Cerebellar nuclear complex (tissue), 1 donor: ENCODE data around the gene MAGI2.
"Not testable (repeated sequence)": the region's sequence is repeated elsewhere in the genome, so short reads cannot be mapped to it uniquely, and the experiment has no call there.

Experiments
- DNase-seq, 2 experiments: peaks; one replicate each; lab custom pipeline; 2025; lab: John Stamatoyannopoulos, UW

Gene MAGI2

DNA sequence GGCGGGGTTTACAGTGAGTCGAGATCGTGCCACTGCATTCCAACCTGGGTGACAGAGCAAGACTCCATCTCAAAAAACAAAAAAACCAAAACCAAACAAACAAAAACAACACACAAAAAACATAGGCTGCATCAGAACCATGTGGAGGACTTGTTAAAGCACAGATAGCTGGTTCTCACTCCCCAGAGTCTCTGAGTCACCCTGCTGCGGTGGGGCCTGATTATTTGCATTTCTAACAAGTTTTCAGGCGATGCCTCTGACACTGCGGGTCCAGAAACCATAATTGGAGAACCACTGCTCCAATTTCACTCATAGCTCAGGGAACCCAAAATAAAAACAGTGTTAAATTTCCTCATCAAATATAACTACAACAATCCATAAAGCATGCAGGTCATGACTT is 816.7 kb downstream of the MAGI2 start:
- no peak for DNase-seq

DNA sequence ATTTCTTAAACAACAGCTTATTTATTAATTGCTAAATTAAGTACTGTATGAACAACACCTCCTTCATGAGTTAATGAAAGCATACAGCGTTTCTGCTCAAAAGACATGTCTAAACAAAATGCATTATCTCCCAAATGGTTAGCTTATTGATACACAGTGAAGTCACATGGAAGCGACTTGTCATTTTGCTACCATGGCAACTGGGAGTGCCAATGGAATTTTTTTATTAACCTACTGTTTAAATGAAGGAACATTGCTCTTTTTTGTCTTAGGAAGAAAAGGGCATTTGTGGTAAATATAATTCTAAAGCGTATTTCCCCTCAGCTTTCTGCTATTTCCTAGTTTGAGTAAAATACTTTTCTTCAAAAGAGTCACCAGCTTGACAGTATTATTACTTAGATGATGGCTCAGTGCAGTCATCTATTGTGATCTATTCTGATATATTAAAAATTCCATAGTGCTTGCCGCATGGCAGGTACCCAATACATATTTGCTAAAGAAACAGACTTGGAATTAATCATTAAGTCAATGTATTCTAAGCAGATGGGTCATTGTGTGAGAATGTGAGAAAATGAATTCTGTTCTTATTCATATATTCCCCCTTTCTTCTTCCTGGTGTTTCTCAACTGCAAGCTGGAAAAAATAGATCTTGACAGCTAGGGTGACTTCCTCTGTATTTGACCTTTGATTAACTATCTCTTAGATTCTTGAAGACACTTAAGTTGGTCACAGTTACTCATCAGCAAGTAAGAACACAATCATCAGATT is 818.3 kb downstream of the MAGI2 start:
- no peak for DNase-seq

DNA sequence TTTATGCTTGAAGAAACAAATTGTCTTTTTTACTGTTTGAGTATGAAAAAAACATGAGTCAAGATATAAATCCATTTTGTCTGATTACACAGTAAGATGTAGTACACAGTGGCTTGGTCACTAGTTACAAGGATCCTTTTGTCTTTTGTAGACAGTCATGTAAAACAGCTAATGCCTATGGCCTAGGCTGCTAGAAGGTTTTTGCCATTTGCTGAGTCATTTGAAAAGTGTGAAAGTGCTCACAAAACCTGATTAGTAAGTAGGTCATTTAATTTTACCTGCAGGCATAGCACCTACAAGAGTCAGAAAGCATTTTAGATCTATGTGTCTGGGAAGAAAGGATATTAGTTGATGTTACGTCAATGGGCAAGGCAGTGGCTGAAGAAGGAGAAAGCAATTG is 819.4 kb downstream of the MAGI2 start:
- no peak for DNase-seq

DNA sequence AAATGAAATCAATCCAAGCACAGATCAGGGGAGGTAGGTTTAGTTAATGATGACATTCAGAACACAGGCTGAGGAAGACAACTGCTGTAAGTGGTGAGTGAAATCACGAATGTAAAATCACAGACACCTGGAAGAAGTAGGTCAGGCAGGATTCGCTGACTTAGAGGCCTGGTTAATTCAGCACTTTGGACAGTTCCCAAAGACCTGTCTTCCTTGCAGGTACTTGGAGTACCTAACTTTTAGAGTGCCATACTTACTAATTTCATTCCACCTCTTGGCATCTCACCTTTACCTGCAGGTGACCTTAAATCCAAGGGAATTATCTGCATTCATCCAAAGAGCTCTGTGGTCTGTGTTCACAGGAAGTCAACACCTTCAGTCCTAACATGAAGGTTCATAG is 832.5 kb downstream of the MAGI2 start:
- no peak for DNase-seq

DNA sequence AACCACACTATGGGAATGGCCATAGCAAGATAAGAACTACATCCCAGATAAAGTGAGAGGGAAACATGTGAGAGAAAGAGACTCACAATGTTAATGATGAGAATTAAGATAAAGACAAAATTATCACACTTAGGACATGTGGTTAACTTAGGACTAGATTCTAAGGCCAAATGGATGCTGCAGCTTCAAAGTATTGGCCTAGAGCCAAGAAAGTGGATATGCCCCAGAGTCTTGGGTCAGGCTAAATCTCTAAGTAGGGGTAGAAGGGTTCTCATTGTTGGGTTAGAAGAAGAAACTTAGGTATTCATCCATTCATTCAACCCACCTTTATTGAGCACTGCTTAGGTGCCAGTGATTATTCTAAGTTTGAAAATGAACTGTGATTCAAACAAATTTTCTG is 836.9 kb downstream of the MAGI2 start:
- no peak for DNase-seq

DNA sequence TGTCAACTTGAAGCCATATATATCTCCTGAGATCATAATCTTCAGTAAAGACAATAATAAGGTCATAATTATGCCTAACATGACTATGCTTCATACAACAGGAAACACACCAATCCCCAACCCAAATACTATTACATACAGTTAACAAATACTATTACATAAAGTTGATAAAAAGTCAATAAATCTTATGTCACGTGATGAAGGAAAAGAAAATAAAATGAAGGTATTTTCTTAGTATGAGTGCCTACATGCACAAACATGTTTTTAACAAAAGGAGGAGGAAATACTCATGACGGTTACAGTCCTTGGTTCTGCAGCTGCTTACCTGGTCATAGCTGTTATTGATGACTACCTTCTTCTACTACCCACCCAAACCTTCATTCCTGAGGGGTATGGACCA is 844.2 kb downstream of the MAGI2 start:
- no peak for DNase-seq

DNA sequence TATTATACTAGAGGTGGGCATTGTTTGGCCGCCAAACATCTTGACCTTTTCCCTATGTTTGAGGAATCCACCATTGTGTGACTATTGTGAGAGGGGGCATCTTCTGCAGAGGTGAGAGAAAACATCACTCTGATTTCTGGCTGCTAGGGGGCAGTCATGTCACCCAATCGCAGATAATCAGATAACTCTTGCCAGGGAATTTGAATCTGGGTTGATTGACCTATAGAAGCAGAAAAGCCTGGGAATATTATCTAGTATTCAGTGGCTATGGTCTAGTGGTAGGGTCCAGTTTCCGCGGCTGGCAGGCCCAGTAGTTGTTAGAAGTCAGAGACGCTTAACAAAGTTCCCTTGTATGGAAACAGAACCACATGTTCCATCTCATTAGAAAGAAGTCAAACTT is 846.4 kb downstream of the MAGI2 start:
- no peak for DNase-seq

DNA sequence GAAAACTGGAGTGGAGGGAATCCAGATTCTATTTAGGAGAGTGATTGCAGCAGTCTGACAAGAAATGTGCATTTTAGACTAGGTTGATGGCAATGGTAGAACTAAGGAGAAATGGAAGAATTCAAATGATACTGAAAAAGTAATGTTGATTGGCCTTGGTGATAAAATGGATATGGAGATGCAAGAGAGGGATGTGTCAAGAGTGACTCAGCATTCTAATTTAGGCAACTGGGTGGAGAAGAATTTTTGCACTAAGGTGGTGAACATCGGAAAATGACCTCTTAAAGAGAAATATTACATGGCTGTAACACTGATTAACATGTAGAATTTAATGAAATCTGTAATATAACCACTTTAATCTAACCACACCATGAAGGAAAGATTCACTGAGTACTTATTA is 848.3 kb downstream of the MAGI2 start:
- no peak for DNase-seq

DNA sequence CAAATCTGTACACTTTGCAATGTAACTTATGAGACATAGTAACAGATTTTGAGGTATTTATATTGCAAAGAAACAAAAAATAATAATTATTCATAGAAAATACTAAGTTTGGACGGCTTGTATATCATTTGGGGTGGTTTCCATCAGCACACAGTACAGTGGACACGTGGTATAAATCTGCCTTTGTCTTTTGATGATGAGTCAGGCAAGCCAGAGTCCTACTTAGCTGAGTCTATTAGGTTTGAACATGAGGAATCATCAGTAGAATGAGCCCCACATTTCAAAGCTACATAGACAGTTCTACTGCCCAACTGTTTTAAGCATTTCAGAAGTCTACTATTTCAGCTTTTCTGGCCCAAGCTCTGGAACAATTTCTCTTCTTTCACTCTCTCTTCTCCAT is 851.7 kb downstream of the MAGI2 start:
- no peak for DNase-seq

DNA sequence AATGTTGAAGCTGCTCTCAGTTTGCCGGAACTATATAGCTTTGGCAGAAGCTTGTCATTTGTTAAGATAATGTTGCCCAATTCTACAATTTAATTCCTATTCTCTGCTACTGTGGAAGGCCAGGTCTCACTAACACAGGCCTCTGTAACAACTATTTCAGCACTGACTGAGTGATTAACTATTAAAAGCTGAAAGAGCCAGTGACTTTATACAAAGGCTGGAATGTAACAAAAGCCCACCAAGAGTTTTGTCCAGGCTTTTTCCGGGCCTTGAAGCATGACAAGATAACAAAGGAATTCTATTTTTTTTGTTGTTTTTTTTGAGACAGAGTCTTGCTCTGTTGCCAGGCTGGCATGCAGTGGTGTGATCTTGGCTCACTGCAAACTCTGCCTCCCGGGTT is 859.3 kb downstream of the MAGI2 start:
- DNase-seq: no peak

DNA sequence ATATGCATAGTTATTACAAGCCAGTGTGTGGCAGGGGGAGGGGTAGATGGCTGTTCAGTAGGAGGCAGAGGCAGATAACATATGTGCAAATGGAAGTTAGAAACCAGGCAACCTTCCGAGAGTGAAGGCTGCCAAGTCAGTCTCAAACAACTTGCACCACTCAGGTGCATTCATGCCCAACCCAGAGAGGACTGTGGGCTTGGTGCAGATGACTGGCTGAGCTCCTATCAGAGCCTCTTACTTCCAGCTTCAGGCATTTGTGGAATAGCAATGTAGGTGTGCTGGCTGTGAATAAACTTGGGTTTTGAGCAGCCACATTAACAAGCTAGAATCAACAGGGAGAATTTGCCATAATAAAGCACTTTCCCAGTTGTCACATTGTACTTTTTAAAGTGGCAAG is 865.1 kb downstream of the MAGI2 start:
- no peak for DNase-seq

DNA sequence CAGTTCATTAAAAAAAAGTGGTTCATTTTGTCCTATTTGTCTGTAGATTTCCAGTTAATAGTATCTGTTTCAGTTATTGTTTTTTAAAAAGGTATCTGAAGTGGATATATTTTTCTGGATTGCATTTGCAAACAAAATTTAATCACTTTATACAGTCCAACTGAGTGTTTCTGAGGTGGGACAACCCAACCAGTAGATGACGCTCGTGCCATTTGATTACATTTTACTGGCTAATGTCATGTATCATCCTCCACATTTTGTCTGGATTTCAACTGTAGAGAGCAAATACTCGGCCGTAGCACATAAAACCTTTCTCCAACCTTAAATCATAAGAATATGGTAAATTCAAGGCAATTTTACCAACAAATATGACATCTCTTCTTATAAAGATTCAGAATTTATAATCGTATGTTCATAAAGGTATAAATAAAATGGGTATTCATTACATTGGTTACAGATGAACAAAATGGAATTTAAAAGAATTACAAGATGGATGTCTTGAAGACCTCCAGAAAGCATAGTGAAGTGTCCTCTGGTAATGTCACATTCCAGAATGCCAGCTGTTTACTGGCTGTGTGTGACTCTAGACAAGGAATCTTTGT is 865.9 kb downstream of the MAGI2 start:
- no peak for DNase-seq

DNA sequence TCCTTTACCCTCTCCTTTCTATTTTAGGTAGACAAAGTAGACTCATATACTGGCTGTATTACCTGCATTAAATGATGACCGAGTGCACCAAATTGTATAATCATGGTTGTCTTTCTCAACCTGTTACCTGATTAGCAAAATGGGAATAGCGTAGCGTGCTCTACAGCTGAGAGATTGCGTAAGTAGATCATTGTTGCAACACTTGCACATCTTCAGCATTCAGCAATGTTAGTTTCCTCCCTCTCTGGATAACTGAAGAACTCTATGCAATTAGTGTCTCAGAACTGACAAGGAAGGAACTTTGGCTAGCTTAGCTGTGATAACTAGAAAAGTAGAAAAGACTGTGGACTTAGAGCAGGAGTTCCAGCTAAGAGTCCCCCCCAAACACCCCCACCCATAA is 867.5 kb downstream of the MAGI2 start:
- no peak for DNase-seq

DNA sequence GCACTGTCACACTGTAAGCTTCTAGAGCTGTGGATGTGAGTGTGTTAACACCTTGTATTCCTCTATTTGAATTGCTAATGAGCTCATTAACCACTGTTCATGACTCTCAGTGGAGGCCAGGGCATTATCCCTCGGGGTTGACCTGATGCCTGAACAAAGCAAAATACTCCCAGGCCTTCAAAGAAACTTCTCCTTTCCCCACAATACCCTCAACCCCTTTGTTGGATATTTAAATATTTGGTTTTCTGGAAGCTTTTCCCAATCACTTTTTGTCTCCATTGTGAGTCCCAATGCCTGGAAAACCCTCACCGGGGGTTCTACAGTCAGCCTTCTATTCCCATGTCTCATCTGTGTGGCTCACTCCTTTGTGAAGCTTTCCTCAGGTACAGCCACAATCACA is 874.8 kb downstream of the MAGI2 start:
- DNase-seq: no peak

DNA sequence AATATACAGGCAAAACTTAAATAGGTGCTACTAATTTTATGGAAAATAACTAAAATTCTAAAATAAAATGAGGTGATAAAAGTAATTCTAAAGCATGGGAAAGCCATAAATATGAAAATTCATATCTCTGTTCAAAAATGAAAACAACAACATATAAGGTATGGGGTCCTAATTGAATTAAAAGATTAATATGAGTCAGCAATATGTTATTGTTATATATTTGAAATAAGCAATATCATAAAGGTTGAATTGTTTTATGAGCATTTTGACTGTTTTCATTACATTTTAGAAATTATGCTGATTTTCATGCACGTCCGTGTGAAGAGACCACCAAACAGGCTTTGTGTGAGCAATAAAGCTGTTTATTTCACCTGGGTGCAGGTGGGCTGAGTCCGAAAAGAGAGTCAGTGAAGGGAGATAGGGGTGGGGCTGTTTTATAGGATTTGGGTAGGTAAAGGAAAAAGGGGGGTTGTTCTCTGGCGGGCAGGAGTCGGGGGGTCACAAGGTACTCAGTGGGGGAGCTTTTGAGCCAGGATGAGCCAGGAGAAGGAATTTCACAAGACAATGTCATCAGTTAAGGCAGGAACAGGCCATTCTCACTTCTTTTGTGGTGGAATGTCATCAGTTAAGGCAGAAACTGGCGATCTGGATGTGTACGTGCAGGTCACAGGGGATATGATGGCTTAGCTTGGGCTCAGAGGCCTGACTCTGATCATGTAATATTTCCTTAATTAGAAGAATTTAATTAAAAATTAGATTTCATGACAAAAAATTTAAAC is 876.1 kb downstream of the MAGI2 start:
- DNase-seq: not testable (repeated sequence)

DNA sequence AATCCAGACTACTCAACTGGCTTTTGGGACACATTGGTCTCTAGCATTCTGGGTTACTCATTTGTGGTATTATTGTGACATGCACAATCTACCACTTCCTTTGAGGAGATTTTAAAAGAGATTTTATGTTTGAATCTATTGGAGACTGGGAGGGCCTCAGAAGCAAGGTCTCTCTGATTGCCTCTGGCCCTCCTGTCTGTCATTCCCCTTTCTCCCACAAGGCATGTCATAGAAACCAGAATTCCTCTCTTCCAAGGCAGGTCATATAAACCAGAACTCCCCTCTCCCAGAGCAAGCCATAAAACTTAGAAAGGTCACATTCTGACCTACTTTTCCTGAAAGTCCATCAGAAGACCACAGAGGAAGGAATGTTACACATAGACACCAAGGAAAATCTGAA is 877.2 kb downstream of the MAGI2 start:
- no peak for DNase-seq

DNA sequence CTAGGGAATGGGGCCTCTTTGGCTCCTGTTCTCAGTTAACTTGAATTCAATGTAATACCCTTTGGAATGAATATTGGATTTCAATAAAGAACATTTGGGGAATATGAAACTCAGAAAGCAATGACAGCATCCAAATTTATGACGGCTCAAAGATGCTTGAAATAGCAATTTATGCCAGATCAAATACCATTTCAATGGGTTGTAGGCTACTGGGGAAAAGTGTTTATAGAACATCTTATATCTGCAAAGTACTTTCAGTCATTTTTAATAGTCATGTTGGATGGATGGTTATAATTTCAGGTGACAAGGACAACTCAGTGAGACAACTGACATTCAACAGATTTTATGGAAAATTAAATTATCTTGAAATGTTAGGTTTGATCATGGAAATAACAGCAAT is 882.2 kb downstream of the MAGI2 start:
- DNase-seq: no peak

DNA sequence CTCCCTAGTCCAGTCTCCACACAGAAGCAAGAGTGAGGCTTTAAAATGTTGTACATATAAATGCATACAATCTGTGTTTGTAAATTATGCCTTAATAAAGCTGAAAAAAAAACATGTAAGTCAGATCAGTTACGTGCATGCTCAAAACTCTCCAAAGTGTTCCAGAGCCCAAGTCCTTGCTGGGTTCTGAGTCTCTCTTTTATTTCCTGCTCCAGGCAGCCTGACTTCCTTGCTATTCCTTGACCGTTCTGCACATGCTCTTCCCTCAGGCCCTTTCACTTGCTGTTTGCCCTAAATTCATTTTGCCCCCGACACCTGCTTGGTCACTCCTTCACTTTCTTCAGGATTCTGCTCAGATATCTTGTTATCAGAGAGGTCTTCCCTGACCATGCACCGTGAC is 884.8 kb downstream of the MAGI2 start:
- DNase-seq: no peak

DNA sequence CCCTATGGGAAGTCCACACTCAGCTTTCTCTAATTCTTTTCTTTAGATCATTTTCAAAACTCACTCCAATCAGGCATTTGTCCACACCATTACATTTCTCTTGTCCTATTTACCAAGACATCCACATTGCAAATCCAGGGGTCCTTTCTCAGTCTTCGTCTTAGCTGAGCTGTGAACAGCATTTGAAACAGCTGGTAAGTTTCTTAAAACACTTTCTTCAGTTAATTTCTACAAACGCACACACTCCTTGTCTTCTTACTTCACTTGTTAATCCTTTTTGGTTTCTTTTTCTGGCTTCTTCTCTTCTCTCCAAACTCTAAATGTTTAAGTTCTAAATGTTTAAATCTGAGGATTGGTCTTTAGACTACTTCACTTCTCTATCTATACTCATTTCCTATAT is 885.6 kb downstream of the MAGI2 start:
- DNase-seq: no peak

DNA sequence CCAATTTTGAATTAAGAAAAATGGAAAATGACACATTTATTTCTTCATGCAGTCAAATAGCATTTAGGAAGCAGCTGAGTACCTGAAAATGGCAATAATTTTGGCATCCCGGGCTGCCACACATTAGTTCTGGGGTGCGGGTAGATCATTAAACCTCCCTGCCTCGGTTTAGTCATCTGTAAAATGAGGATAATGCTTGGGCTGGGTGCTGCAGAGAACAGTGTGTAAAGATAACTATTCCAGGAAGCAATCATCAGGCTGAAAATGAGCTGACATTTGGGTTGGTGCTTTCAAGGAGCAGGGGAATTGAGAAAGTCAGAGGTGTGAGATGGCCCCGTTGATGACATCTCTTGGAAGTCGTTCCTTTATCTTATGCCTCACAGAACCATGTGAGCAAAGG is 887.7 kb downstream of the MAGI2 start:
- no peak for DNase-seq

DNA sequence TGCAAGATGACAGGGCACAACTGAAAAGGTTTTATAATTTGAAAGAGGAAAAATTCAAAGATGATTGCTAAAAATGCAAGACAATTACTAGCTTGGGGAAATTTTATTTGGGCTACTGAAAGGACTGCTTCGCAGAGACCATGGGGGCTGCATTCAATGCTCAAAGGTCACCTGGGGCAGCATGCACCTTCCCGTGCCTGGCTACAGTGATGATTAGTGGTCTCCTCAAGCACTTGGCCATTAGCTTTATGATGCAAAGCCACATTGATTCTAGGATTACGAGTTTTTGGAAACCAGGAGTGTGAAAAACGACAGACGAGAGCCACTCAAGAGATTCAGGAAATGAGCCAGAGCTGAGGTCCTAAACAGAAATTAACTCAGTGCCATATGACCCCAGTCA is 890.3 kb downstream of the MAGI2 start:
- DNase-seq: no peak

DNA sequence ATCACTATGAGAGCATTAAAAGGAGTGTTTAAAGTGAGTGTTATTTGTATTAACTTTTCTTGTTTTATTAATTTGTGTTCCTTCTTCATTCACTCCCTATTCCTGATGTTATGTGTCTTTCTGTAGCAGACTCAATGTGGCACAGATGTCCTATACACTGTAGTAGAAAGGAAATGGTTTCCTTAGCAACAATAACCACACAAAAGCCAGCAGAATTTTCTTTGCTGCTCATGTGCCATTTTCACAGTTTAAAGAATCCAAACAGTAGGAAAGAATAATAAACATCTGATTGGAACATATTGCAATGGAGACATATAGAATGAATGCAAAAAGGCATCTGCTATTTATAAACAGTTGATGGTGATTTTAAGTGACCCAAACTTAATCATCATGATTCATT is 891.3 kb downstream of the MAGI2 start:
- no peak for DNase-seq

DNA sequence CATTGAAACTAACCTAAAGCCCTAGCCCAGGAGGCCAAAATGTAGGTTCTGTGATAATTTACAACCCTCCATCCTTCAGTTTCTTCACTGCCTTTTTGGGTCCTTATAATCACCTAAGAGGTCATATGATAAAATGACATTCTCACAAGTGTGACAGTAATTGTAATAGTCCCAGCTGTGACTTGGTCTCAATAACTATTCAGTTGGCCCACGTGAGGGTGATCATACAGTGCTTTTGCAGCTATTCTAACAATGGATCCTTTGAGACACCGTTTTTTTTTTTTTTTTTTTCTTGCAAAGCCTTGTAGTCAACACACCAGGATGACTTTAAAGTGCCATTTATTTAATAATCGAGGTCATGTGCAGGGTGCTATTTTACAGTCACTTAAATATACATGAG is 894.9 kb downstream of the MAGI2 start:
- no peak for DNase-seq
